Panc1 (cell line): ENCODE data around the gene USP32. TPM values are rescaled to one million over a fixed set of nuclear protein-coding genes. Genes with fewer than 3 reads are reported as not detected.

ENCODE experiments used
- ATAC-seq: fragments of 200-7000 bp; cut with Tn5 transposase; 2 replicates; pipeline ENCODE4 v1.9.1; 2020; ENCODE audit warnings: mild to moderate bottlenecking, moderate library complexity
- BruUV-seq: library from RNA; stranded (reverse); fragments of 400-500 nt; replicated peaks from 2 replicates; lab custom pipeline; 2021; lab: Mats Ljungman, UMichigan
- CTCF ChIA-PET: fragments of 300-600 bp; sonication (Branson Sonifier 250); formaldehyde crosslinking; loops from one replicate; lab custom pipeline; 2022; ENCODE audit warnings: antibody characterized with exemption; lab: Charles Lee
- POLR2A ChIA-PET: fragments of 300-600 bp; sonication (Branson Sonifier 250); formaldehyde crosslinking; loops from one replicate; lab custom pipeline; 2022; ENCODE audit warnings: antibody characterized with exemption; lab: Charles Lee
- DNase-seq: peaks from one replicate; pipeline ENCODE4 v3.0.0-alpha.2; 2010; ENCODE audit warnings: low read depth, low spot score
- H3K27ac ChIP-seq: 2 replicates; pipeline ENCODE4 v1.5.1; 2011; ENCODE audit warnings: mild to moderate bottlenecking, low read length, inconsistent platforms
- H3K27me3 ChIP-seq: fragments of 200-500 bp; sonication (Bioruptor generic); 2 replicates; pipeline ENCODE4 v1.6.0; 2014; ENCODE audit warnings: low read length, inconsistent platforms; ENCODE audit not compliant: control insufficient read depth, insufficient read depth
- H3K36me3 ChIP-seq: fragments of 200-500 bp; sonication (Bioruptor generic); 2 replicates; pipeline ENCODE4 v1.5.1; 2014; ENCODE audit warnings: inconsistent platforms, mild to moderate bottlenecking, low read length, moderate library complexity; ENCODE audit not compliant: control insufficient read depth, insufficient read depth
- H3K4me1 ChIP-seq: 2 replicates; pipeline ENCODE4 v1.5.1; 2011; ENCODE audit warnings: inconsistent platforms, mild to moderate bottlenecking, low read length, moderate library complexity; ENCODE audit not compliant: control insufficient read depth, insufficient read depth
- H3K4me3 ChIP-seq, 2 experiments: 2 replicates each; pipeline ENCODE4 v1.5.1; 2011 to 2012; ENCODE audit warnings: low read depth in 2 of 2, low read length in 2 of 2, mild to moderate bottlenecking in 2 of 2, inconsistent platforms in 1 of 2, moderate library complexity in 1 of 2
- H3K9me3 ChIP-seq: fragments of 200-500 bp; sonication (Bioruptor generic); 2 replicates; pipeline ENCODE4 v1.5.1; 2014; ENCODE audit warnings: low read depth, mild to moderate bottlenecking, inconsistent platforms, low read length, moderate library complexity; ENCODE audit not compliant: control insufficient read depth, insufficient read depth
- CTCF ChIP-seq: fragments of 450-650 bp; IDR thresholded peaks from 2 replicates; pipeline ENCODE4 v1.5.1; 2017; ENCODE audit warnings: mild to moderate bottlenecking
- POLR2AphosphoS5 ChIP-seq: IDR thresholded peaks from 2 replicates; pipeline ENCODE4 v1.6.1; 2012; ENCODE audit warnings: mild to moderate bottlenecking, low read depth, low read length, moderate library complexity
- REST ChIP-seq, 2 experiments: IDR thresholded peaks; 2 replicates each; pipeline ENCODE4 v1.6.1; 2011 to 2012; ENCODE audit warnings: low read depth in 2 of 2, control low read depth in 1 of 2, low read length in 1 of 2, mild to moderate bottlenecking in 1 of 2, moderate library complexity in 1 of 2; ENCODE audit not compliant: insufficient read depth in 1 of 2
- SIN3A ChIP-seq: IDR thresholded peaks from 2 replicates; pipeline ENCODE4 v1.6.1; 2012; ENCODE audit warnings: low read depth, mild to moderate bottlenecking, low read length, moderate library complexity, borderline replicate concordance; ENCODE audit not compliant: insufficient read depth
- TCF7L2 ChIP-seq: IDR thresholded peaks from 2 replicates; pipeline ENCODE4 v1.6.1; 2011; ENCODE audit warnings: mild to moderate bottlenecking, low read depth, low read length, inconsistent platforms
- in situ Hi-C: cut with HindIII; loops from 2 replicates; pipeline ENCODE4 v1.10.0; 2016; ENCODE audit warnings: low sequenced_read_pairs, low pct_unique_long_range_greater_than_20kb
- intact Hi-C: fragments of 100-400 bp; cut with micrococcal nuclease; formaldehyde crosslinking; loops from one replicate; pipeline ENCODE4 v1.10.0; 2022; ENCODE audit not compliant: unreplicated experiment
- total RNA-seq: library from RNA; stranded (reverse); gene quantifications from one replicate; pipeline ENCODE4 v1.2.1, GENCODE V29; 2021; ENCODE audit not compliant: unreplicated experiment

The USP32 gene
- total RNA-seq, 1 experiment from 2014 or later, result 45.5 TPM

DNA sequence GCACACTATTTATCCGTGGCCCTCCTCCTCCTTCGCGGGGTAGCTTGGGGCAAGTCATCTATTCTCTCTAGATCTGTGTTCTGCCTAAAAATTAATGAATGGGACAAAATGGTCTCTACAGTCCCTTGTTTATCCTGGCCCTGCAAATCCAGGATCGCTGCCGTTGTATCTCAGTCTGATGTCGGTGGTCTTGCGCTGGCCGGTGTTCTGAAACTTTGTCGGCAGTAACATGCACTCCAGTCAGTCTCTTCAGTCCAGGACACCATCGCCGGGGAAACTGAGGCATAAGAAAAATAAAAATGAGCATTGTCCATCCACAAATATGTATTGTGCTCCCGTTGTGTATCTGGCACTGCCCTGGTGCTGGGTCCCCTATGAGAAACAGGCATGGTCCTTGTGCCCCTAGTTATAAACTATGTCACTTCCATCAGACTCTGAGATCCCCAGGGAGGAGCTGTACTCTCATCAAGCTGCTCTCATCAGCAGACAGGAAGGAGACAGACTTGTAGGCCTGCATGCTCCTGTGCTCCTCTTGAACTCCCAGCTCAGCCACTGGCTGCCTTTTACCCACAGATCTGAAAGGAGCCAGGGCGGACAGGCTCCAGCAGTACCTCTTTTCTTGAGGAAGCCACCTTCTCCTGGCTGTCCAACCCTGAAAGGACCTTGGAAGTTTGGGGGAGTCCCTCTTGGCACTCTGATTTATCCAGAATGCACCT is 255.8 kb downstream of the USP32 start:
- in situ Hi-C loops, result no loop called here
- DNase-seq (no peak), ATAC-seq (peak; percentile 17; the same call in 1 of the 2 replicates)
- POLR2A ChIA-PET, result no interaction called here
- Histone ChIP-seq H3K27ac (peak overlapping the region; percentile 86), H3K4me1 (no peaks in the 10 kb centered on the region), H3K27me3 (no peaks in the 10 kb centered on the region), H3K4me3 (peak overlapping the region; percentile 82 to 87), H3K36me3 (no peaks in the 10 kb centered on the region; the same call in 1 of the 2 replicates), H3K9me3 (no peaks in the 10 kb centered on the region)
- CTCF ChIA-PET, result no interaction called here
- intact Hi-C loops, result no loop called here
- TF ChIP-seq TCF7L2 (no peak), REST (IDR thresholded peaks at IDR 0.05; ENCODE audit: insufficient read depth in 1 of 2, low read depth in 2 of 2, low read length in 1 of 2) (no peak), SIN3A (no peak), POLR2AphosphoS5 (no peak), CTCF (no peak)
- BruUV-seq, result no TSS peak

- H3K9me3 ChIP-seq, result no peaks in the 10 kb centered on the region
- BruUV-seq, result no TSS peak
- ChIA-PET CTCF (no interaction called here), POLR2A (no interaction called here)
- intact Hi-C loops, result no loop called here
- no peaks in the 10 kb centered on the region; the same call in 1 of the 2 replicates for H3K36me3 ChIP-seq
- H3K27me3 ChIP-seq, result no peaks in the 10 kb centered on the region
- no peak for TF ChIP-seq REST (IDR thresholded peaks at IDR 0.05; ENCODE audit: insufficient read depth in 1 of 2, low read depth in 2 of 2, low read length in 1 of 2)
- no peak for TF ChIP-seq TCF7L2
- TF ChIP-seq SIN3A, result no peak
- peak; percentile 66 for TF ChIP-seq POLR2AphosphoS5
- no peak for TF ChIP-seq CTCF
- ATAC-seq, result peak; percentile 99
- H3K4me3 ChIP-seq, result peak overlapping the region; percentile 82 to 87
- H3K4me1 ChIP-seq, result no peaks in the 10 kb centered on the region
- H3K27ac ChIP-seq, result peak overlapping the region; percentile 86
- in situ Hi-C loops, result no loop called here
- peak; percentile 54 for DNase-seq
These were observed 256.6 kb downstream of the USP32 start for GRCh38 chr17:60135151-60135950.
